Fibroblast of skin of abdomen (primary cell): Measurements from ENCODE around the gene ANKS3.

Source experiments
- DNase-seq: peaks from one replicate; pipeline ENCODE4 v3.0.0-alpha.2; 2013

The ANKS3 gene

DNA sequence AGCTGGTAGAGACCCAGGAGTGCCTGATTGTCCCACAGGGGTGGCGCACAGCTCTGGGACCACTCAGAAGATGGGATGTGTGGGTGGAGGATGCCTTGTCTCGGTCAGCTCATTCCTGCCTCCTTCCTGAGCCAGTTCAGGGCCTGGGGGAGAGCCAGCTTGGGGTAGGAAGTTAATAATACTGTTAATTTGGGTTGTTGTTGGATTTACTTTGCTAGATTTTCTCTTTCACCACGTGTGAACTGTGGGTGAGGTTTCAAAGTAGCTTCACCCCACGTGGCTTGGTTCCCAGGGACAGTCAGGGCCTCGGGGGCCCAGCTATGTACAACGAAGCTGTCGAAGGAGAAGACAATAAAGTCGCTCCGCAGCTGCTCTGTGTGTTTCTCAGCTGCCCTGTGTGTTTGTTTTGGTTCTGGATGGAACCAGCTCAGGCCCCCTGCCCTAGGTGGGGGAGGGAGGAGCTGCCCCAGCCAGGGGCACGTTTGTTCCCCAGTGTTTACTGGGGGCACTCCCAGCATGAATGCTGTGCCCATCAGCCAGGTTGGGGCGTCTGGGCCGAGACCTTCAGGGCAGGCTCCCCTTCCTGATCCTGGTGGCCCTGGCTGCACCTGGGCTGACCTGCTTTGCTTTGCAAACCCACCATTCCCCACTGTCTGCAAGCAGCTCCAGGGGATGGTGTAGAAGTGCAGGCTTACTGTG lies 38.4 kb downstream of the ANKS3 start:
- DNase-seq, result no peak

DNA sequence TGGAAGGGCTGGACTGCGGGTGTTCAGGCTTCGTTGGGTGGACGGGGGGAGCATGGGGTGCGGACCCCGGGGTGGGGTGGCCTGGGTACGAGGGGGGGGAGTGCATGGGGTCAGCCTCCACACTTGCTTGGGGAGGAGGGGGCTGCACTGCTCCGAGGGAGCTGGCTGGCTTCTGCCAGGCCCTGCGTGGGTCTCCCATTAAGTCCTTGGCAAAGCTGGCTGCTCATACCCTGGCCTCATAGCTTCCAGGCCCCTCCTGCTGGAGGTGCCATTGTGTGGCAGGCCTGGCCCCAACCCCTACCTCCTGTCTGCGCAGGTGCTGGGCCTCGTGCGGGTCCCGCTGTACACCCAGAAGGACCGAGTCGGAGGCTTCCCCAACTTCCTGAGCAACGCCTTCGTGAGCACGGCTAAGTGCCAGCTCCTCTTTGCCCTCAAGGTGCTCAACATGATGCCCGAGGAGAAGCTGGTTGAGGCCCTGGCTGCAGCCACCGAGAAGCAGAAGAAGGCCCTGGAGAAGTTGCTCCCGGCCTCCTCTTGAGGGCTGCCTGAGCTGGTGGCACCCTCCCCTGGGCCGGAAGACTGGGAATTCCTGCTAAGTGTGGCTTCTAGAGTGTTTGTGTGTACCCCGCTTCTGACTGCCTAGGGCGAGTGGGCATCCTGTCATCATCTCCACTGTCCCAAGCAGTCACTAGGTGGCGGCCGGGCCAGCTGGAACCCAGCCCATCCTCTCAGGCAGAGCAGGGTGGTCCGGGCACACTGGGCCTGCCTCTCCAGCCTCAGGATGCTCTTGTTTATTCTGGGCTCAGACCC lies 39.2 kb downstream of the ANKS3 start:
- no peak for DNase-seq

DNA sequence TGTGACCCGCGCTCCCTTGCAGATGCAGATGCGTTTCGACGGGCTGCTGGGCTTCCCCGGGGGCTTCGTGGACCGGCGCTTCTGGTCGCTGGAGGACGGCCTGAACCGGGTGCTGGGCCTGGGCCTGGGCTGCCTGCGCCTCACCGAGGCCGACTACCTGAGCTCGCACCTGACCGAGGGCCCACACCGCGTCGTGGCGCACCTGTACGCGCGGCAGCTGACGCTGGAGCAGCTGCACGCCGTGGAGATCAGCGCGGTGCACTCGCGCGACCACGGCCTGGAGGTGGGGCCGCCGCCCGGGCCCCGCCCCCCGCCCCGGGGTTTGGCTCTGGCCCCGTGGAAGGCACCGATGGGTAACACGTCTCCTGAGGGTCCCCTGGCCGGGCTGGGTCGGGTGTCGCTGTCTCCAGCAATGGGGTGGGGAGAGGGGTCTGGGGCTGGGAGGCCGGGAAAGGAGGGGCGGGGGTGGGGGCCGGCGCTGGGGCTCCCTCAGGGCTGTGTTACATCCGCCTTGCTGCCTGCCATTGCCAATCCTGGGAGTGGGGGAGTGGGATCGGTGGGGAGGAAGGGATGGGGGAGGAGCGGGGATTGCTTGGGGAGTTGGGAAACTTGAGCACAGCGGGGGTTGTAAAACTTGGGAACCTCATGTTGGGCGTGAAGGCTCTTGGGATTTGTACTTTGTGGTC lies 40.0 kb downstream of the ANKS3 start:
- peak; percentile 55 for DNase-seq

DNA sequence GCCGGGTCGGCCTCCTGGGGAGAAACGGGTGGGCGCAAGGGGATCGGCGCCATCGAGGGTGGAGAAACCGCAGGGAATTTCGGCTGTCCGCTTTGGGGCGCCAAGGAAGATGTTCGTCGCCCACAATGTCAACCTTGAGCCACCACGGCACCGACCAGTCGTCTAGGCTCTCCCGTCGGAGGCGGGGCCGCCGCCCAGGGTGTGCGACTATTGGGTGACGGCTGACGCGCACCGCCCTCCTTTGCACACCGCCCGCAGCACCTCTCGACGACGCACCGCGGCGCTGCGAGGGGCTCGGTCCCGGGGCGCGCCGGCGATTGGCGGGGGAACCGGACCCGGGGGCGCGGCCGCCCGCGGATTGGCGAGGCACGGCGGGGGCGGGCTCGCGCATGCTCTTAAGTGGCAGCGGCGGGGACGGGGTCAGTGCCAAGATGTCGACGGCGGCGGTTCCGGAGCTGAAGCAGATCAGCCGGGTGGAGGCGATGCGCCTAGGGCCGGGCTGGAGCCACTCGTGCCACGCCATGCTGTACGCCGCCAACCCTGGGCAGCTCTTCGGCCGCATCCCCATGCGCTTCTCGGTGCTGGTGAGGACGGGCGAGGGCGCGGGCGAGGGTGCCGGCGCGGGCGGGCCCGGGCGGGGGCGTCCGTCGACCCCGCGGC lies 40.6 kb downstream of the ANKS3 start, which contains the start of gene NUDT16L1:
Gene NUDT16L1, plus strand, starts transcription at position 267 of the 660 bp plus-strand sequence. Its CDS starts 165 bp downstream, at position 432.
- peak; percentile 96 for DNase-seq

DNA sequence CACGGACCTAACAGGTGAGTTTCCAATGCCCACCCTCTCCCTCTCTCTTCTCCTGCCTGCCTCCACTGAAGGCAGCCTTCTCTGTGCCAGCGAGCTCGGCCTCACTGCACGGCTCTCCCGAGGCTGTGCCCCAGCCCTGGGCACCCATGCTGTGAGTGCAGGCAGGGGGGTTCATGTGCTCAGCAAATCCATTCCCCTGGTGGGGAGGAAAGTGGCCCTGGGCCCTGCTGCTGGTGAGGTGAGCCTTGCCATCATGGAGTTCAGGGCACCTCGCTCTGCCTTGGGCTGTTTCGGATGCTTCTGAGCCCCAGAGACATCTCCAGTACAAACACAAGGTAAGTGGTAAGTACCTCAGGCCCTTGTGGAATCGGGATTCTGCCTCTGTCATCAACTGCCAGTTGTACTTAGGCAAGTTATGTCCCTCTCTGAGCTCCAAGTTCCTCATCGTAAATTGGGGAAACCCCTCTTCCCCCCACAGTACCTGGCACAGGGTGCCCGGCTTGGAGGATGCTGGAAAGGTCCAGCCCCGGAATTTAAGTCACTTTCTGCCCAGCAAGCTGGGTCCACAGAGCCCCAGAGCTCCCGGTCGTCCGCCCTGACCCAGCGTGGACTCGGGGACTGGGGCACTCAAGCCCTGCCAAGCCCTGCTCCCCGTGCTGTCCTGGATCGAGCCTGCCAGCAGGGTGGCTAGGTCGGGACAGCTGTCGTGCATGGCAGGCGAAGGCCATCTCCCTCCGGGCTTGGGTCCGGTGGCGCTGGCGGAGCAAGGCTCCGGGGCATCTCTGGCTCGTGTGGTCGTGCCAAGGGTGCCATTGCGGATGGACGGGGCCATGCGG lies 41.4 kb downstream of the ANKS3 start:
- DNase-seq, result no peak

DNA sequence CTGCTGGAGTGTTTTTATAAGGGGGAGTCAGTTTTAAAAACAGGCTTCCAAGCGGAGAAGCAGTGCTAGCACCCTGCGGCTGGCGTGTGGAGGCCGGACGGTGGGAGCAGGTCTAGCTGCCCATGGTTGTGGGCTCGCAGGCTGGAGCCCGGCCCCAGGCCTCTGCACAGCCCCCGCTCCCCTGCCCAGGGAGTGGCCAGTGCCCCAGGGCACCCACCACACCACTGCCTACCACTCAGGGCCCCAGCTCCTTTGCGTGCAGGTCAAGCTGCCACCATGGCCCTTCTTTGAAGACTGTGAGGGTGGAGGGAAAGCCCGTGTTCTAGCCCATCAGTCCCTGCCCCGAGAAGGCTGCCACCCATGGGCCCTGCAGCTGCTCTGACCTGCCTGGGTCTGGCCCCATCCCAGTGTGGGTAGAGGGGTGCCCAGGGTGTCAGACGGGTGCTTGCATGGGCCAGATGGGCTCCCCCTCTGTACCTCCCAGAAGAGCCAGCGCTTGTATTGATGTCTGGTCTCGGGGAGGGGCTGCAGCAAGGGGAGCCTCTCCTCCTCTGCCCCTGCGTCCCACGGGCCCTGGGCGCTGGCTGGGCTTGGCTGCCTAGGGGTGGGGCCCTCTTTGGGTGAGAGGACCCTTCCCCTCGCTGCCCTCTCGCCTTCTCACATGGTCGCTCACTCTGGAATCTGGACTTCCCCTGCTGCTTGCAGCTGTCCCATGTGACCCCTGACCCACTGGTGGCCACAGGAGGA lies 42.2 kb downstream of the ANKS3 start:
- no peak for DNase-seq

DNA sequence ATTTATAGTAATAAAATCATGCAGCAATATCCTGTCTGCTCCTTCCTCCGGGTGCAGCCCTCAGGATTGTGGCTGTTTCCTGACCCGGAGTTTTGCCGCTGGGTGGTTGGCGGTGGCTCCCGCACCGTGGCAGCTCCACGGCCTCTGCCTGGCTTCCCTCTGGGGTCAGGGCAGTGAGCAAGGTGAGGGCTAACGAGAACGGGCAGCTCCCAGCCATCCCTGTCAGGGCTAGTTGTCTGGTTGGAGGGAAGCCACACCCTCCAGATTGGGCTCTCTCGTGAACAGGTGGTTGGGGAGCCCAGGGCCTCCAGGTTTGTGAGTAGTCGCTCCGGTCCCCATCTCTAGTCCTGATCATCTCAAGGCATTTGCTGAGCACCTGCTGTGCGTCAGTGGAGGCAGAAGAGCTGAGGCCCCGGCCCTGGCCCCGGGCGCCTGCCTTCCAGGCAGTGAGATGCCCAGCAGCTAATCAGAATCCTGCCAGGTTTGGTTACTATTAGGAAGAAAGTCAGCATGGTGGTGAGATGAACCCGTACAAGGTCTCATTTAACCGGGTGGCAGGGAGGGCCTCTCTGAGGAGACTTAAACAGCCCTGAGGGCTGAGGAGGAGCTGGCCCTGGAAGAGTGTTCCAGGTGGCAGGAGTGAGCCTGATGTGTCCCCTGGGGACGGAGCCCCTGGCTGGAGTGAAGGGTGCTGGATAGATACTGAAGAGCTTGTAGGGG lies 43.0 kb downstream of the ANKS3 start:
- DNase-seq, result no peak

DNA sequence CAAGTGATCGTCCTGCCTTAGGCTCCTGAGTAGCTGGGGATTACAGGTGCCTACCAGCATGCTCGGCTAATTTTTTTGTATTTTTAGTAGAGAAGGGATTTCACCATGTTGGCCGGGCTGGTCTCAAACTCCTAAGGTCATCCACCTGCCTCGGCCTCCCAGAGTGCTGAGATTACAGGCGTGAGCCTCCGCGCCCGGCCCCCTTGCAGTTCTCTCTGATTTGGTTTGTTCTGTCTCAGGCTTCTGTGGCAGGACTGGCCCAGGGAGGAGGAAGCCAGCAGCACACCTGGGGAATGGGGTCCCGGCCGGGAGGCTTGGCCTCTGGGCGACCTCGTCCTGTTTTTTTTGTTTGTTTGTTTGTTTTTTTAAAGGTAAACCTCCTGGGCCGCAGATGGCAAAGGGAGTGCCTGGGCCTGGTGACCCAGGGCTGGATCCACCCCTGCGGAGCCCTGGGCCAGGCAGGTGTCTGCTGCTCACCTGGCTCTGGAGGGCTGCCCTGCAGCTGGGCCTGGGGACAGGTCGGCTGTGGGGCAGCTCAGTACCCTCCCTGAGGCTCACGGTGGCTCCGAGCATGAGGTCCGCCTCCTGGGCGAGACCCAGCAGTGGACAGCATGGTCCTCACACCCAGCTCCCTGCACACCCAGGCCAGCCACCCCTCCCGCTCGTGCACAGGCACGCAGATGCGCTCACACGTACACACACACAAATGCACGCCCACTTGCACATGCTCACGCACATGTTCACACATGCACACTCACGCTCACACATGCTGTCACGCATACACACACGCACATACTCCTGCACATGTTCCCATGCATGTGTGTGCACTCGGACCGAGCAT lies 44.0 kb downstream of the ANKS3 start:
- no peak for DNase-seq

DNA sequence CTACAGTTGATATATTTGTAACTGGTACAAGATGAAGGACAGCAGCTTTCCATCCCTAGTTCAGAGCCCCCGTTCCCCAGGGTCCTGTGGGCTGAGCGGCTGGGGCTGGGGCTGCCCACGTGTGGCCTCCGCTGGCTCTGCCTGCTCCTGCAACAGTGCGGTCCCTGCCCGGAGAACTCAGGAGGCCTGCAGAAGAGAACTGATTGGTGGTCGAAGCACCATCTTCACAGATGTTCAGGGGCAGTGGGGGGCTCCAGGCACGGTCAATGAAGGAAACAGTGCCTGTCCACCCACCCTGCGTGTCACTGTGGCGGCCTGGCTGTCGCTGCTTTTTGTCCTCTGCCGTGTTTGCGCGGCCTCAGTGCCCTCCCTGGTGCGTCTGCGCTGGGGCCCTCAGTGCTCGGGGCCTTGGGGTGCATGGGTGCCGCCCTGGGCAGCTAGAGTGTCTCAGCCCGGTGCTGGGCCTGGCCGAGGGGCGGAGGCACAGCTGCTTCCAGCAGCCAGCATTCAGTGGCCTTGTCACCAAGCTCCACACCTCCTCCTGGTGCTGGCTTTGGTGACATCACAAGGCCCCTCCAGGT lies 44.9 kb downstream of the ANKS3 start:
- no peak for DNase-seq

DNA sequence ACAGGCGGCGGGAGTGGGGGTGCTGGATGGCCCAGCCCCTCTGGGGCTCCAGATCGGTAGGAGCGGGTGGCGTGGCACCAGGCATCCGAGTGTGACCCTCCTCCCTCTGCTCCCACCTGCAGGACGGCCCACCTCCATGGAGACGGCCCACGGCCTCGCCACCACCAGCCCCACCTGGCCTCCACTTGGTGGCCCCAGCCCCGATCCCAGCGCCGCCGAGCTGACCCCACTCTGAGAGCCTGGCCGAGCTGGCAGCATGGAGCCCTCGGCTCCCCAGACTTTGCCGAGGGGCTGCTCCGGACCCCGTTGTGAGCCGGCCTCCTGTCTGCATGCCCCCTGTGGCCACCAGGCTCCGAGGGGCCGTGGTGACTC lies 45.4 kb downstream of the ANKS3 start:
- DNase-seq, result no peak

DNA sequence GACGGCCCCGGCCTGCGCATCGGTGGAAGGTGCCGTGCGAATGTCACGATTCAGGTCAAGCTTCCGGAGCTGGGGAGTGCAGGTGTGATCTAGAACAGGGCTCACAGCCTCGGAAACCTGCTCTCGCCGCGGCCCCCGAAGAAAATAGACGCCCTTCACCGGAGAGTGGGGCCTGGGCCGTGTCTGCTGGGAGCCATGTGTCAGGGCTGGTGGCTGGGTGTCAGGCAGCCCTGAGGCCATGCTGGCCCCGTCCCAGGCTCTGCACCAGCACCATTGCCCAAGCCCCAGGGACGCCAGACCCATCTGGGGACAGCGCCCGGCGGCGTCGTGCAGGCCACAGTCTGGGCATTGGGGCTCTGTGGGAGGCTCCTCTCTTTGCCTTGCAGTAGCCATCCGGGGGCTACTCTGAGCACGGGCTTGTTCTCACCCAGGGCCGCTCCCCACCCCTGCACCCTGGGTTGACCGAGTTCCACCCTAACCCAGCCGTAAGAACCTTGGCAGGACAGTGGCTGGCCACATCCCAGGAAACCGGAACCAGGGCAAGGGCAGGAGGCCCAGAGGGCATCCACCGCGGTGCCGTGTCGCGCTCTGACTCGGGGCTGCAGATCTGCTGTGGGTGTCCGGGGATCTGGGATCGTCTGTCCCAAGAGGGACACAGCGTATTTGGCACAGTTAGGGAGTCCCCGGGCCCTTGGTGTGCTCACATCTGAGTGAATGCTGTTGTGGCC lies 46.0 kb downstream of the ANKS3 start:
- no peak for DNase-seq

DNA sequence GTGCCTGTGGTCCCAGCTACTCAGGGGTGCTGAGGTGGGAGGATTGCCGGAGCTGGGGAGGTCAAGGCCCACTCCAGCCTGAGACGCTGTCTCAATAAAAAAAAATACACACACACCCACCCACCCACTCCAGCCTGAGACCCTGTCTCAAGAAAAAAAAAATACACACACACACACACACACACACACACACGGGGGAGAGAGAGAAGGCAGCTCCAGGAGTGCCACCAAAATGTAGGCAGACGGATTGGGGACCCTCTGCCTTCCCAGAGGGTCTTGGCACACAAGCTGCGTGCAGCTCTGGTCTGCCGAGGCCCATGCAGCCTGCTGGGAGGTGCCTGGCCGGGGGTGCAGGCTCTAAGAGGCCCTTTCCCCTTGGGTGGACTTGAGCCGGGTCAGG lies 46.7 kb downstream of the ANKS3 start:
- DNase-seq, result no peak

DNA sequence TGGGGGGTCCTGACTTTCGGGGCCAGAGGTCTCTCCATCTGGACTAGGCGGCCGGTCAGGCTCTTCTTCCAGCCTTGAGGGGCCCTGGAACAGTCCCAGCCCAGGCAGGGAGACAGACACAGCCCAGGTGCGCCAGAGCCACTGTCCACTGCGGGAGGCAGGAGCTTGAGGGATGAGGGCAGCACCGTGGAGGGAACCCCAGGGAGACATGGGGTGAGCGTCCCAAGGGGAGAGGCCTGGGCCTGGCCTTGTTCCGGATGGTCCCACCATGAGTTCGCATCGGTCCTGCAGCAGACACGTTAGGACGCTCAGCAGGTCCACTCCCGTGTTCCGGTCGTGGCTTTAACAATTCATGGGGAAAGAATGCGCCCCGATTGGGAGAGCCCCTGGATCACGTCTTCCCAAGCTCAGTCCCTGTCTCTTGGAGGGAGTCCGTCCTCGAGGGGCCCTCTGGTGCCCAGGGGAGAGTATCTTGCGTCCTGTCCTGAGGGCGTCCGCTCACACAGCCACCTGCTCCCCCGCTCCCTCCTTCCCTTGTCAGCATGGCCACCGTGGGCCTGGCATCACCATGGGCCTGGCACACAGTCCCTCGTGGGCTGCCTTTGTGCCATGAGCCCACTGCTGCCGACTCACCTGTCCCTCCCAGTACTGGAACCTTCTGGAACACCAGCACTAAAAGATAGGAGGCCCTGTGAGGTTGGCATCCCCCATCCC lies 47.4 kb downstream of the ANKS3 start:
- no peak for DNase-seq

DNA sequence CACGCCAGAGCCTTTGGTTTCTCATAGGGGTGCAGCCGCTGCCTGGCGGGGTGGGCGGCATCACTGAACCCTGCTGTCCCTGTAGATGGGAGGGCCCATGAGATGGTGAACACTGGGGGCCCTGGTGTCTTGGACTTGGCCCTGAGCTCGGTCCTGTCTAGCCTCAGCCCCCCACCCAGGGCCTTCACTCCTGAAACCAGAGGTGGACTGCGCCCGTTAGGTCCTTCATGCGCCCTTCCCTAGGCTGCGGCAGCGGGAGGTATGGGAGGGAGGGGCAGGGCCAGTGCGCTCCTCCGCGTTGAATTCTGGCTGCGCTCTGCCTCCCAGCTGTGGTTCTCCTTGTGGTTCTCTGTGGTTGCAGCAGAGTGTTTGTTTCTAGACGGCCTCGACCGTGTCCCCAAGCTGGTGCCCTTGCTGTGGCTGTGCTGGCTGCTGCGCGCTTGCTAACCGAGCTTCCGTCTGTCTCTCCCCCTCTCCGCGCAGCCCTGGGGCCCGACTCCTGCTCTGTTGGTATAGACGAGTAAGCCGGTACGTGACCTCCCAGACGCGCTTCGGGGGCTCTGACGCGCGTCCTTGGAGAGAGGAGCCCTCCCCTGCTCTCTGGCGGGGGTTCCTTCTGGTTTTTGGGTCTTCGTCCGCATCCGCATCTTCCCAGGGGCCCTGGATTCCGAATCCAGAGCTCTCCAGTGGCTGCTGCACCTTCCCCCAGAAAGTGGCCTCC lies 48.1 kb downstream of the ANKS3 start:
- no peak for DNase-seq

DNA sequence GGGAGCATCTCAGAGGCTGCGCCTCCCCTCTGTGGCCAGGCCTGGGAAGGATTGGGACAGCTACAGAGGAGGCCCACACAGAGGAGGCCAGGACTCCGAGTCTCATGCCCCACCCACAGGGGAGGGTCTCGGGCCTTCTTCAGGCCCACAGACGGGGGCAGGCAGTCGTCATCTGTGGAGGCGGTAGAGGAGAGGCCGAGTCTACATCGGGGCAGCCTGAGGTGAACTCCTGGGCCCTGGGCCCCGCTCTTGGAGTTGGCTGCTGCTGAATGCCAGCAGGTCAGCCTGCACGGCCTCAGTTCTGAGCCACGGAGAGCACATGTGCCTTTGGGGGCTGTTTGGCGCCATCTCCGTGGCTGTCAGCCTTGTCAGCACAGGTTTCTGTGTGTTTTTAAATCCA lies 48.8 kb downstream of the ANKS3 start:
- no peak for DNase-seq

DNA sequence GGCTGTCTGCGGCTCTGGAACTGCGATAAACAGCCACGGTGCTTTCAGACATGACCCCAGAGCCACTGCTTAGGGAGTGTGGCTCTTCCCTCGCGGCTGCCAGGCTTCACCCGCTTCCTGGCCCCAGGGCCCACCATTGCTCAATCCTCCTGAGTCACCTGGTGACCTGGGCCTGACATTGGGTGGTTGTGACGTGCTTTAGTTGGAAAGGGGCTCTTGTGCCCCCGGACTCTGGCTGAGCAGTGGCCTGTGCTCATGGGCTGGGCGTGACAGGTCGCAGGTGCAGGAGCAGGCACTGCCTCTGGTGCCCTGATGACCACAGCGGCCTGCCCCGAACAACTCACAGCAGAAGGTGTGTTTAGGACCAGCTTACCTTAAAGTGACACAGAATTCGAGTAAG lies 49.3 kb downstream of the ANKS3 start:
- DNase-seq, result no peak

DNA sequence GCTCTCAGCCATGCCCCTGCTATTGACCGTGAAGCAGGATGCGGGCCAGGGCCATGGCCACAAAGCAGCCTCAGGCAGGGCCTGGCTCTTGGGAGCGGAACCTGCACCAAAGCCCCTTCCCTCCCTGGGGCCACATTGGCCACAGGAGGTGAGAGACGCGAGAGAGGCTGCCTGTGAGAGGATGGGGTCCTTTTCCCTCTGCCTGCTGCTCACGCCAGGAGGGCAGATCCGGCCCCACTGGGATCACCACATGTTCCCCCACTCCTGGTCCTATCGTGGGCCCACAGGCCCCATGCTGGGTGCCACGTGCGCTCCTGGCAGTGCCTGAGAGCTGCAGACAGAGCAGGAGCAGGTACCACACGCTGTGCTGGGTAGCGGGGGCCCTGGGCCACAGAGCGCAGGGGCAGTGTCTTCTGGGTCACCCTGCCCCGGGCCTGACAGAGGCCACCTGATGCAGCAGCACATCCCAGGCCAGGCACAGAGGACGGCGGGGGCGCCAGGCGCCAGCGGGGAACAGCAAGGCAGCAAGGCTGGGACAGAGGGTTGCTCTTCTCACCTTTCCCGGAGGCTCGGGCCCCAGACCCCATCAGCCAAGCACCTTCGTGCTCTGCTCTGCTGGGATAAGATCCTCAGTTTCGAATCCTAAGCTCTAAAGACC lies 49.9 kb downstream of the ANKS3 start:
- DNase-seq, result no peak
